Measurements from ENCODE around the gene SLC39A8. TPM values are rescaled to one million over a fixed set of nuclear protein-coding genes. Genes with fewer than 3 reads are reported as not detected.

The SLC39A8 gene
- total RNA-seq, 5 donors from 2014 or later (not counting 1 experiment from before 2014, with no cell fraction given) = 19.2 to 23.0 (median 19.9) TPM

GRCh38 chr4:102343964-102344519, 1.2 kb downstream of the SLC39A8 start:
- 2% methylated on average over 15 of the region's 21 CpGs for WGBS (ENCODE audit: insufficient coverage)
- Mint-ChIP-seq H3K36me3 (peaks cover 13% of the 10 kb centered on the region), H3K27ac (peak overlapping the region; percentile 89 to 91), H3K27me3 (no peaks in the 10 kb centered on the region), H3K4me3 (peak overlapping the region; percentile 83 to 88 (median 88)), H3K9me3 (no peaks in the 10 kb centered on the region), H3K4me1 (peaks cover 55 to 57% (median 56%) of the 10 kb centered on the region in 3 donors)
- H3K27ac ChIP-seq (ENCODE audit: low read length) = peak overlapping the region; percentile 92
- H3K36me3 ChIP-seq (ENCODE audit: control insufficient read depth in 2 of 2, extremely low read depth in 1 of 2, insufficient read depth in 1 of 2, low read length in 1 of 2) = no peaks in the 10 kb centered on the region
- DNase-seq = peak in 10 of 35 experiments; percentile 0 to 7 (median 2)
- H3K27me3 ChIP-seq (replicated peaks in 1 of 2; ENCODE audit: control insufficient read depth in 2 of 2, extremely low read depth in 1 of 2, insufficient read depth in 2 of 2, low read length in 1 of 2) = no peaks in the 10 kb centered on the region
- CTCF ChIA-PET = interaction anchor here in 1 of 2 donors (0.7 to 1.0 kb wide), 2 partner anchors 86 to 746 kb away, joined by 3 to 5 read pairs; no protein-coding TSS in a partner anchor
- no peaks in the 10 kb centered on the region for H3K9me3 ChIP-seq
- peak overlapping the region; percentile 78 to 79 for H3K4me3 ChIP-seq (ENCODE audit: control insufficient read depth in 1 of 2, extremely low read depth in 1 of 2, low read length in 1 of 2)
- POLR2A ChIA-PET = interaction anchor here in 1 of 2 donors (1.0 kb wide), 1 partner anchor 418 kb away, joined by 3 read pairs; no protein-coding TSS in a partner anchor
- H3K4me1 ChIP-seq (ENCODE audit: control insufficient read depth in 1 of 2, extremely low read depth in 1 of 2, insufficient read depth in 2 of 2, low read length in 2 of 2) = peaks cover 12 to 21% of the 10 kb centered on the region in 2 experiments
- peak in 3 of 4 experiments; percentile 3 to 38 (median 27) for ATAC-seq (replicated peaks in 1 of 4)

- Histone ChIP-seq H3K4me1 (ENCODE audit: control insufficient read depth in 1 of 2, extremely low read depth in 1 of 2, insufficient read depth in 2 of 2, low read length in 2 of 2) (peaks cover 12 to 21% of the 10 kb centered on the region in 2 experiments), H3K36me3 (ENCODE audit: control insufficient read depth in 2 of 2, extremely low read depth in 1 of 2, insufficient read depth in 1 of 2, low read length in 1 of 2) (no peaks in the 10 kb centered on the region), H3K27ac (ENCODE audit: low read length) (no peak overlapping the region), H3K4me3 (ENCODE audit: control insufficient read depth in 1 of 2, extremely low read depth in 1 of 2, low read length in 1 of 2) (no peak overlapping the region), H3K27me3 (replicated peaks in 1 of 2; ENCODE audit: control insufficient read depth in 2 of 2, extremely low read depth in 1 of 2, insufficient read depth in 2 of 2, low read length in 1 of 2) (no peaks in the 10 kb centered on the region), H3K9me3 (no peaks in the 10 kb centered on the region)
- Mint-ChIP-seq H3K36me3 (peaks cover 13% of the 10 kb centered on the region), H3K9me3 (no peaks in the 10 kb centered on the region), H3K4me1 (peaks cover 57 to 64% (median 63%) of the 10 kb centered on the region in 3 donors), H3K27me3 (no peaks in the 10 kb centered on the region), H3K4me3 (peak overlapping the region; percentile 53 to 83 (median 64)), H3K27ac (peak overlapping the region in 1 of 2 donors; percentile 22)
- ATAC-seq (replicated peaks in 1 of 4) (no peak), DNase-seq (no peak)
- 100% methylated on average over 1 of the region's 3 CpGs for WGBS (ENCODE audit: insufficient coverage)
- POLR2A ChIA-PET = interaction anchor here (0.6 kb wide), 2 partner anchors 35 to 1202 kb away, joined by 3 read pairs; no protein-coding TSS in a partner anchor
- CTCF ChIA-PET = no interaction called here
Measured at GRCh38 chr4:102342404-102343074, 2.7 kb downstream of the SLC39A8 start.

- Mint-ChIP-seq H3K27ac (no peak overlapping the region), H3K9me3 (no peaks in the 10 kb centered on the region), H3K27me3 (no peaks in the 10 kb centered on the region), H3K36me3 (peaks cover 13% of the 10 kb centered on the region), H3K4me1 (peaks cover 60 to 67% (median 67%) of the 10 kb centered on the region in 3 donors), H3K4me3 (no peak overlapping the region)
- DNase-seq = no peak
- no peak overlapping the region for H3K4me3 ChIP-seq (ENCODE audit: control insufficient read depth in 1 of 2, extremely low read depth in 1 of 2, low read length in 1 of 2)
- ATAC-seq (replicated peaks in 1 of 4) = no peak
- POLR2A ChIA-PET = interaction anchor here (0.6 to 0.7 kb wide), 2 partner anchors 10 to 38 kb away, joined by 3 read pairs; no protein-coding TSS in a partner anchor
- H3K9me3 ChIP-seq = no peaks in the 10 kb centered on the region
- CTCF ChIA-PET = interaction anchor here in 1 of 2 donors (0.6 kb wide), 1 partner anchor 272 kb away, joined by 3 read pairs; no protein-coding TSS in a partner anchor
- no peak overlapping the region for H3K27ac ChIP-seq (ENCODE audit: low read length)
- H3K27me3 ChIP-seq (replicated peaks in 1 of 2; ENCODE audit: control insufficient read depth in 2 of 2, extremely low read depth in 1 of 2, insufficient read depth in 2 of 2, low read length in 1 of 2) = no peaks in the 10 kb centered on the region
- H3K36me3 ChIP-seq (ENCODE audit: control insufficient read depth in 2 of 2, extremely low read depth in 1 of 2, insufficient read depth in 1 of 2, low read length in 1 of 2) = no peaks in the 10 kb centered on the region
- H3K4me1 ChIP-seq (ENCODE audit: control insufficient read depth in 1 of 2, extremely low read depth in 1 of 2, insufficient read depth in 2 of 2, low read length in 2 of 2) = peaks cover 12 to 21% of the 10 kb centered on the region in 2 experiments
Measured at GRCh38 chr4:102341201-102341600, 4.1 kb downstream of the SLC39A8 start.

GRCh38 chr4:102339018-102339417, 6.3 kb downstream of the SLC39A8 start:
- H3K36me3 Mint-ChIP-seq = peaks cover 20% of the 10 kb centered on the region
- Histone ChIP-seq H3K27ac (ENCODE audit: low read length) (no peak overlapping the region), H3K4me1 (ENCODE audit: control insufficient read depth in 1 of 2, extremely low read depth in 1 of 2, insufficient read depth in 2 of 2, low read length in 2 of 2) (peaks cover 4 to 17% of the 10 kb centered on the region in 2 experiments), H3K4me3 (ENCODE audit: control insufficient read depth in 1 of 2, extremely low read depth in 1 of 2, low read length in 1 of 2) (no peak overlapping the region), H3K27me3 (replicated peaks in 1 of 2; ENCODE audit: control insufficient read depth in 2 of 2, extremely low read depth in 1 of 2, insufficient read depth in 2 of 2, low read length in 1 of 2) (no peaks in the 10 kb centered on the region), H3K9me3 (no peaks in the 10 kb centered on the region), H3K36me3 (ENCODE audit: control insufficient read depth in 2 of 2, extremely low read depth in 1 of 2, insufficient read depth in 1 of 2, low read length in 1 of 2) (no peaks in the 10 kb centered on the region)
- ChIA-PET POLR2A (no interaction called here), CTCF (interaction anchor here in 1 of 2 donors (0.9 kb wide), 1 partner anchor 16 kb away, joined by 3 read pairs; no protein-coding TSS in a partner anchor)
- H3K27ac Mint-ChIP-seq = no peak overlapping the region
- peaks cover 71 to 76% (median 75%) of the 10 kb centered on the region in 3 donors for H3K4me1 Mint-ChIP-seq
- WGBS (ENCODE audit: insufficient coverage) = no CpG with 5 or more reads among the region's 1 CpG
- H3K9me3 Mint-ChIP-seq = no peaks in the 10 kb centered on the region
- ATAC-seq (replicated peaks in 1 of 4) = no peak
- no peak overlapping the region for H3K4me3 Mint-ChIP-seq
- no peak for DNase-seq
- H3K27me3 Mint-ChIP-seq = no peaks in the 10 kb centered on the region

GRCh38 chr4:102338405-102338804, 6.9 kb downstream of the SLC39A8 start:
- Mint-ChIP-seq H3K4me1 (peaks cover 73 to 77% (median 77%) of the 10 kb centered on the region in 3 donors), H3K27me3 (no peaks in the 10 kb centered on the region), H3K4me3 (no peak overlapping the region), H3K36me3 (peaks cover 26% of the 10 kb centered on the region), H3K27ac (no peak overlapping the region), H3K9me3 (no peaks in the 10 kb centered on the region)
- H3K36me3 ChIP-seq (ENCODE audit: control insufficient read depth in 2 of 2, extremely low read depth in 1 of 2, insufficient read depth in 1 of 2, low read length in 1 of 2) = no peaks in the 10 kb centered on the region
- DNase-seq = no peak
- CTCF ChIA-PET = interaction anchor here in 1 of 2 donors (0.9 kb wide), 1 partner anchor 16 kb away, joined by 3 read pairs; no protein-coding TSS in a partner anchor
- H3K27me3 ChIP-seq (replicated peaks in 1 of 2; ENCODE audit: control insufficient read depth in 2 of 2, extremely low read depth in 1 of 2, insufficient read depth in 2 of 2, low read length in 1 of 2) = no peaks in the 10 kb centered on the region
- ATAC-seq (replicated peaks in 1 of 4) = no peak
- WGBS (ENCODE audit: insufficient coverage) = 100% methylated on average over 3 of the region's 8 CpGs
- no peak overlapping the region for H3K4me3 ChIP-seq (ENCODE audit: control insufficient read depth in 1 of 2, extremely low read depth in 1 of 2, low read length in 1 of 2)
- POLR2A ChIA-PET = no interaction called here
- H3K27ac ChIP-seq (ENCODE audit: low read length) = no peak overlapping the region
- no peaks in the 10 kb centered on the region for H3K9me3 ChIP-seq
- peaks cover 0 to 13% of the 10 kb centered on the region in 2 experiments for H3K4me1 ChIP-seq (ENCODE audit: control insufficient read depth in 1 of 2, extremely low read depth in 1 of 2, insufficient read depth in 2 of 2, low read length in 2 of 2)

- no peaks in the 10 kb centered on the region for H3K27me3 ChIP-seq (replicated peaks in 1 of 2; ENCODE audit: control insufficient read depth in 2 of 2, extremely low read depth in 1 of 2, insufficient read depth in 2 of 2, low read length in 1 of 2)
- ATAC-seq (replicated peaks in 1 of 4) (no peak), DNase-seq (no peak)
- H3K4me1 Mint-ChIP-seq = peaks cover 66 to 74% (median 67%) of the 10 kb centered on the region in 3 donors
- peaks cover 29% of the 10 kb centered on the region for H3K36me3 Mint-ChIP-seq
- POLR2A ChIA-PET = interaction anchor here in 1 of 2 donors (1.0 kb wide), 1 partner anchor 14 kb away, joined by 3 read pairs; no protein-coding TSS in a partner anchor
- no CpG with 5 or more reads among the region's 2 CpGs for WGBS (ENCODE audit: insufficient coverage)
- H3K36me3 ChIP-seq (ENCODE audit: control insufficient read depth in 2 of 2, extremely low read depth in 1 of 2, insufficient read depth in 1 of 2, low read length in 1 of 2) = no peaks in the 10 kb centered on the region
- no peaks in the 10 kb centered on the region for H3K9me3 Mint-ChIP-seq
- H3K4me1 ChIP-seq (ENCODE audit: control insufficient read depth in 1 of 2, extremely low read depth in 1 of 2, insufficient read depth in 2 of 2, low read length in 2 of 2) = peaks cover 0 to 3% of the 10 kb centered on the region in 2 experiments
- H3K27ac Mint-ChIP-seq = no peak overlapping the region
- no peaks in the 10 kb centered on the region for H3K27me3 Mint-ChIP-seq
- H3K27ac ChIP-seq (ENCODE audit: low read length) = no peak overlapping the region
- CTCF ChIA-PET = no interaction called here
- H3K4me3 Mint-ChIP-seq = no peak overlapping the region
- no peaks in the 10 kb centered on the region for H3K9me3 ChIP-seq
- H3K4me3 ChIP-seq (ENCODE audit: control insufficient read depth in 1 of 2, extremely low read depth in 1 of 2, low read length in 1 of 2) = no peak overlapping the region
Measured at GRCh38 chr4:102335616-102336015, 9.7 kb downstream of the SLC39A8 start.
